Heart left ventricle (tissue), 13 donors: ENCODE data around the gene RPTOR.

Experiments used
- POLR2A ChIP-seq, 2 donors: fragments of 450-650 bp; IDR thresholded peaks; one replicate each; pipeline ENCODE4 v1.6.1; 2017; ENCODE audit warnings: antibody characterized with exemption in 2 of 2, mild to moderate bottlenecking in 2 of 2, moderate library complexity in 2 of 2
- TF ChIP-seq, protein P1 (sequence below), 12 donors: fragments of 200-600 bp; sonication (generic) in 4 of 12; IDR thresholded peaks; one replicate each; pipeline versions ENCODE4 v1.5.0 to v1.8.0; 2018 to 2022; ENCODE audit warnings: antibody characterized with exemption in 12 of 12, mild to moderate bottlenecking in 5 of 12
- donor health status: ischemic (EF 13 %, LVEDD 7.1; RV severe dilation, severe dysfunction).
- donor health status: DM: no; HTN: yes; CAD: no.
- donor health status: DM: no; HTN: no; CAD: no.
- donor health status: ischemic (EF 25% LVEDD 6.9; RV normal size, moderate dysfunction).
- donor health status: ischemic (EF 25% LVEDD 5.7; RV mildly dilated, moderate dysfunction).
- donor health status: ischemic (EF 35%, LVEDD 5.7; RV mildly dilated, moderate dysfunction).
- donor health status: nonischemic (EF 11% LVEDD 7.7; RV severe dilation, severe dysfunction).
- donor health status: DM: yes; HTN: yes; CAD: no.
- donor health status: PGD.
- donor health status: ischemic (EF 29% LVEDD 5.4; RV normal size, mild dysfunction).
- donor health status: nonischemic (EF 23%, LVEDD 6.1; RV moderate dilation, normal function).

DNA sequence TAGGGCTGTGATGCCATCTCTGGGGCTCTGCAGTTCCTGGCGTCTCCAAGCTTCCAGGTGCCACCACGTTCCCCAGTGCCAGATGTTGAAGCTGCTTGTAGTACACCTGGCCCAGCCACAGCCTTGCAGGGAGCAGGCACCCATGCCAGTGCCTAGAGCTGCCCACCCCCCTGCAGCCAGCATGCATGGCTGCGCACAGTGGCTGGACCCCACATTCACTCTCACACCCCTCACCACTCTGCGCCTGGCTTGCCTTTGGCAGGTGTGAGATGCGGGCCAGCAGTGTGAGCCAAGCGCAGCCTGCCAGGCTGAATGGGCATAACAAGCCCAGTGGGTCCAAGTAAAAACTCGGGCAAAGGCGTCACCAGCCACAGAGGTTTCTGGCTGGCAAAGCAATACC, 371.6 kb downstream of the RPTOR start:
- no peak for TF ChIP-seq POLR2A (IDR thresholded peaks at IDR 0.05)
- TF ChIP-seq, protein P1, sequence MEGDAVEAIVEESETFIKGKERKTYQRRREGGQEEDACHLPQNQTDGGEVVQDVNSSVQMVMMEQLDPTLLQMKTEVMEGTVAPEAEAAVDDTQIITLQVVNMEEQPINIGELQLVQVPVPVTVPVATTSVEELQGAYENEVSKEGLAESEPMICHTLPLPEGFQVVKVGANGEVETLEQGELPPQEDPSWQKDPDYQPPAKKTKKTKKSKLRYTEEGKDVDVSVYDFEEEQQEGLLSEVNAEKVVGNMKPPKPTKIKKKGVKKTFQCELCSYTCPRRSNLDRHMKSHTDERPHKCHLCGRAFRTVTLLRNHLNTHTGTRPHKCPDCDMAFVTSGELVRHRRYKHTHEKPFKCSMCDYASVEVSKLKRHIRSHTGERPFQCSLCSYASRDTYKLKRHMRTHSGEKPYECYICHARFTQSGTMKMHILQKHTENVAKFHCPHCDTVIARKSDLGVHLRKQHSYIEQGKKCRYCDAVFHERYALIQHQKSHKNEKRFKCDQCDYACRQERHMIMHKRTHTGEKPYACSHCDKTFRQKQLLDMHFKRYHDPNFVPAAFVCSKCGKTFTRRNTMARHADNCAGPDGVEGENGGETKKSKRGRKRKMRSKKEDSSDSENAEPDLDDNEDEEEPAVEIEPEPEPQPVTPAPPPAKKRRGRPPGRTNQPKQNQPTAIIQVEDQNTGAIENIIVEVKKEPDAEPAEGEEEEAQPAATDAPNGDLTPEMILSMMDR (IDR thresholded peaks at IDR 0.05), result no peak
